NCI-H2107 treated with DMSO at 0.1 percent for 48 hours (cell line): ENCODE data around the gene DNAJB6.

Experiments used
- DNase-seq: peaks from one replicate; lab custom pipeline; 2025; ENCODE audit not compliant: unreplicated experiment; lab: John Stamatoyannopoulos, UW

Gene DNAJB6

GRCh38 chr7:157407512-157408257 lies 70.9 kb downstream of the DNAJB6 start:
- no peak for DNase-seq

GRCh38 chr7:157408258-157409101 lies 71.7 kb downstream of the DNAJB6 start:
- no peak for DNase-seq

DNA sequence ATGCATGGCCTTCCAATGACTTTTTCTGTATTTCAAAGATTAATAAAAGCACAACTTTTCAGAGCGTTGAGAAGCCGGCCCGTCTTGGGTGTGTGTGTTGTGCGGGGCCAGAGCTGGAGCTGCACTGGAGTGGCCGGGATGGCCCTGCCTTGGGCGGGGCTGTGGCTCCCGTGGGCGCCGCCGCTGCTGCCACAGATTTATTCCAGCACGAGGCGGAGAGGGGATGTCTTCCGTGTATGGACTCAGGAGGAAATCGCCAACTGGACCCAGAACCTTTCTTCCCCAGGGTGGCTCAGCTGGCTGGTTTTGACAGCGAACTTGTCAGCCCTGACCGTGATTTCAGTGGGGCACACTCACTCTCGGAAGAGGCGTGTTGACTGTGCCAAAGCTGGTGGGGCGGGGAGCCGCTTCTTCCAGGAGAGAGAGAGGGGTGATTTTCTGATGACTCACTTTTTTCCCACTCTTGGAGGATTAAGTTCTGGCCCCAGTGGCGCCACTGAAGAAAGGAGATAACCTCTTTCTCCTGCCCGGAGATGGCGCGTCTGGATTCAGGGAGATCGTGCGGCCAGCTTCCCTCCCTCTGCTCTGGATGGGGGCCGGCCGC lies 72.4 kb downstream of the DNAJB6 start:
- no peak for DNase-seq

DNA sequence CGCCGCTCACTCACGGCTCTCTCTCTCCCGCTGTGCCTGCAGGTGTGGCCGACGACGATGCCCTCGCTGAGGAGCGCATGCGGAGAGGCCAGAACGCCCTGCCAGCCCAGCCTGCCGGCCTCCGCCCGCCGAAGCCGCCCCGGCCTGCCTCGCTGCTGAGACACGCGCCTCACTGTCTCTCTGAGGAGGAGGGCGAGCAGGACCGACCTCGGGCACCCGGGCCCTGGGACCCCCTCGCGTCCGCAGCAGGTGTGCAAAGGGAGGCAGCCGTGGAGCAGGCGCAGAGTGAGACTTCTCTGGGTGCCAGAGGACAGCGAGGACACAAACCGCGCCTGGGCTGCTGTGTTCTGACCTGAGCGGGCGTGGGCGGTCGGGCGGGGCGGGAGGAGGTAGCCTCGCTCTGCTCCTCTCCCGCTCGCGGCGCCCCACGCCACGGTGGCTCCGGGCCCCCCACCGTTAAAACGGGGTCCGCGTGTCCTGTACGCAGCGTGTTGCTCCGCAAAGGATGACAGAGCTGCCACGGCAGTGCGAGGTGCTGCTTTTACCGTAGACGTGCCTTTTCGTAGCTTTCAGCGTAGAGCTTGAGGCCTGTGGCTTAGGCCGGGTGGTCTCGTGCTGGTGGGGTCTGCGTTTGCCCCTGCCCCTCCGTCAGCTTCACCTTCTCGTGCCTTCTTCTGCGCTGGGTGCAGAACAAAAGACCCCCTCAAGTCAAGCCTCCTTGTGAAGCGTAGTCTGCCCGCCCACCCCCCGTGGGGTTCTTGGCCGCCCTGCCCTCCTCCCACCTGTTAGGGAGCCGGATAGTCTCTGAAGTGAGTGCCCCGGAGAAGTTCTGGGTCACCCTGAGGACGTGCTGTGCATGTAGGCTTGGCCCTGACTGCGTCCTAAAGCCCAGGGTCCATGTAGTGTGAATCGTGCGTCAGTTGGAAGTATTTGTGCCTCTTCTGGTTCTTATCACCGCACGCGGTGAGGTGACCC lies 73.2 kb downstream of the DNAJB6 start:
- DNase-seq = no peak

DNA sequence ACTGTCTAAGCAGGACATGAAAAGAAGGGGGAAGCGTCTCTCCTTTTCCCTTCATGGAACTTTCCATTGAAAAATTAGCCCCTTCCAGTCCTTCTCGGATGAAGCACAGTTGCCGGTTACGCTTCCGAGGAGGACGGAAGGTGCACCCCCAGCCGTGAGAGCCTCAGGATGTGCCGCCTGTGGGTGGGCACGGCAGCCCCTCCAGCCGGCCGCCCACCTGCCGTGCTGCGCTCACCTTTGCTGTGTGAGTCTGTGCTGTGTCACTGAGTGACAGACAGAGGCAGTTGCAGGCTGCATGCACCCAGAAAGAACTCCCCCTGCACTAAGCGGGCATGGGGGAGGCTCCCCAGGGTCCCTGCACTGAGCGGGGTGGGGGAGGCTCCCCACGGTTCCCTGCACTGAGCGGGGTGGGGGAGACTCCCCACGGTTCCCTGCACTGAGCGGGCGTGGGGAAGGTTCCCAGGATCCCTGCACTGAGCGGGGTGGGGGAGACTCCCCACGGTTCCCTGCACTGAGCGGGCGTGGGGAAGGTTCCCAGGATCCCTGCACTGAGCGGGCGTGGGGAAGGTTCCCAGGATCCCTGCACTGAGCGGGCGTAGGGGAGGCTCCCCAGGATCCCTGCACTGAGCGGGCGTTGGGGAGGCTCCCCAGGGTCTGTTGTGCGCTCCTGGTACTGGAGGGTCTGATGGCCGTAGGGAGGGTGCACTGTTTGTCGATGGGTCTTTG lies 74.2 kb downstream of the DNAJB6 start:
- no peak for DNase-seq

- DNase-seq = no peak
Measured at GRCh38 chr7:157411580-157411979, 74.8 kb downstream of the DNAJB6 start.

DNA sequence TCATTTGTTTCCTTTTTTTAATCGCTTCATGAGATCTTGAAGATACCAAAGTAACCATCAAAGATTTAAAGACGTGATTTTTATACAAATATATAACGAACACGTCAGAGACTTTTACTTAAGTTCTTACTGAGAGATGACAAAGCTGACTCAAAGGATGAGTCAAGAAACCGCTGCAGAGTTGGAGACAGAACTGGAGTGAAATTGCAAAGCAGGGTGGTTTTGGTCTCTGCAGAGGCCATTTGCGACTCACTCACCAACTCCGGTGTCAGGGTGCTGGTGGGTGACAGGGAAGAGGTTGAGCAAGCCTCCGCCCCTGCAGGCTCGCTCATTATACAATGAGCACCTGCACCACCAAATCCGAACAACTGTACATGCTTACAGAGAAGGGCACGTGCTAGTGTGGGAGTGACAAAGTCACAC lies 75.2 kb downstream of the DNAJB6 start:
- no peak for DNase-seq

DNA sequence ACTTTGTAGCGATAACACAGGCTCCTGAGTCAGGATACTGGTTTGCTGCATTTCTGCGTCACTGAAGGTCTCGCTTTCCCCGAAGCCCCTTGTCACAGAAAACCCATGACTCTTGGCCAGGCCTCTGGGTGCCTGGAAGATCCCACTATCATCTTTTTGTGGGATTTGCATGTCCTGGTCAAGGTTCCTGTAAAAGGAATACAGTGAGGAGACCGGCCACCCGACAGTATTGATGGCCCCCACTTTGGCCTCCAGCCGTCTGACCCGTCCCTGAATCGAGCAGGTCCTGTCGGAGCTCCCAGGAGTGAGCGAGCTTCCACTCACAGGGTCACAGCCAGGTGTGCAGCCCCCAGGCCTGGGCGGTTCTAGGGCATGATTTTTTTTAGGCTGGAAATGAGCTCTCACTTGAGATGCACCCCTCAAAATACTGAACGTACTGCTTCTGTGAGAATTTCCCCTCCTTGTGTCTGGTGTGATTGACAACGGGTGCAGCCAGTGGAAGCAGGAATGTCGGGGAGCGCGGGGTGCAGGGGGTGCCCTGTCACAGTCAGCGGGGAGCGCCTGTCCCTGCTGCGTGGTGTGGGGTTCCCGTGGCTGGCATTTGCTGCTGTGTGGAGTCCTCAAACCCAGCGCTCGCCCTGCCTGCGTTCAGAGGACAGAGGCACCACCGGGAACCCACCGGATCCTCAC lies 75.8 kb downstream of the DNAJB6 start:
- no peak for DNase-seq

GRCh38 chr7:157413881-157414701 lies 77.3 kb downstream of the DNAJB6 start:
- no peak for DNase-seq

GRCh38 chr7:157414702-157415096 lies 77.9 kb downstream of the DNAJB6 start:
- no peak for DNase-seq

- no peak for DNase-seq
Measured at GRCh38 chr7:157415486-157415885, 78.7 kb downstream of the DNAJB6 start.

DNA sequence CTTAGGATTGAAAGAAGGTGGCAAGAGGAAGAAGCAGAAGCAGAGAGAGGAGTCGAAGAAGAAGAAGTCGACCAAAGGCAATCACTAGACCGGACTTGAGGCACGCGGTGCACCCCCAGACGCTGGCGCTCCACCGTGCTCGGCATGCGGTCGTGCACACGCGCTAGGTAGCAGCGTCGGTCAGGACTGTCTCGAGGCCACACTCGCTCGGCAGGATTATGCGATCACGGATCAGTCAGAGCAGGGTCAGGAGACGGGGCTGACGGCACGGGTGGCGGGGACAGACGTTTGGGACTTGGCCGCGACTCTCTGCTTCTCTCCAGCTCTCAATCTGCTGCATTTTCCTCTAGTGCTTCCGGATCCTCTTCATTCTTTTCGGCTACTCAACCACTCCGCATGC lies 79.2 kb downstream of the DNAJB6 start:
- DNase-seq = no peak

- no peak for DNase-seq
Measured at GRCh38 chr7:157418204-157419034, 81.6 kb downstream of the DNAJB6 start.

DNA sequence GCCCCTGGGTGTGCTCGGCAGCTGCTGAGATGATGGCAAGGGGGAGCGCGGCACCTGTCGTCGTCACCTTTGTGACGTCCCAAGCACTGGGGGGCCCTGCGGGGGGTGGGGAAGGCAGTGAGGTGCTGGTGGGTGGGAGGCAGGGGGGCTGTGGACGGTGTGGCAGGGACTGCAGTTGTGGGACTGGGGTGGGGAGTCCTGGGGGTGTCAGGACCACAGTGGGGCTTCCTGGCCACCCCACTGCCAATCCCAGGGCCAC lies 82.2 kb downstream of the DNAJB6 start:
- no peak for DNase-seq

GRCh38 chr7:157422279-157422678 lies 85.5 kb downstream of the DNAJB6 start:
- no peak for DNase-seq

DNA sequence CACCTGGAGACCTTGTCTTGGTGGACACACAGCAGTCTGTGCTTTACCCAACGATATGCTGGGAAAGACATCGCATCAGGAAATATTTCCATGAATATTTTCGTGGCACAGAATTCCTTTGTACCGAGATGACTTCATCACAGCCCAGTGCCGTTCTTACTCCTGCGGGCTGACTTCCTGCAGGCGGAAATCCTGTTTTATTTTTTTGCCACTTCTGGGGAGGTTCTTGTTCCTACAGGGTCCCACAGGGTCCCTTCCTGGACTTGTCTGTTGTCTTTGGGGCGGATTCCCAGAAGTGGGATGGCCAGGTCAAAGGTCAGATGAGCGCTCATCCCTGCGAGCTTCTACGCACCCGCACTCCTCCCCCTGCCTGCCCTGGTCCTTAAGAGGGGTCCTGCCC lies 86.5 kb downstream of the DNAJB6 start:
- DNase-seq = no peak

DNA sequence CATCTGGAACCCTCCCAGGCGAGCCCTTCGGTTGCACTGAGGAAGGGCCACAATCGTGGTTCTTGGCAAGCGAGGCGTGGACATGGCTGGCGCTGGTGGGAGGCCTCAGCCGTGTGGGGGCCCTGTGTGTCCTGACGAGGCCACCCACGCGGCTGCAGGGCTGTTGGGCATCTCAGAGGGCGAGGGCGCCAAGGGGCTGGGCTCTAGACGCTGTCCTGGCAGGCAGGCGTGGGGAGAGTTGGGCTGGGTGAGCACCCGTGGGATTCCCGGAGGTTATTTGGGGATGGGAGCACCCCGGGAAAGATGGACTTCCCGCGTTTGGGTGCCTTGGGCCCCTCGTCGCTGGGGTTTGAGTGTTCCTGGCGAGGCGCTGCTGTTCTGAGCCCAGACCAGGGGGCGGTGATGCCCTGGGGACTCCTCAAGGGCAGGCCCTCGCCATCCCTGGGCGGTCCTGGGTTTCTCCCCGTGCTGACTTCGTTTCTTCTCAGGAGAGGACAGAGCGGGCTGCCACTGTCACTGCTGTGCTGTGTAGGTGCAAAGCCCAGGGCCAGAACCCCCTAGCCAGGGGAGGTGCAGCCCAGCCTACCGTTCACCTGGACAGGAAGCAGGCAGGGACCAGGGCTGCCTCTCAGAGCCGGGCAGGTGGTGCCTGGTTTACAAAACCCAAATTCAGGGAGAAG lies 87.2 kb downstream of the DNAJB6 start:
- no peak for DNase-seq
